Measurements from ENCODE around the gene FNTB. TPM values are rescaled to one million over a fixed set of nuclear protein-coding genes. Genes with fewer than 3 reads are reported as not detected.

Gene FNTB
- total and polyA plus RNA-seq, 2 of the 13 experiments (the other 11 are each of a cell fraction or from before 2014, with no cell fraction given): 23.6 to 28.5 TPM

- no peak for TF ChIP-seq ATRX (CRISPR knock-in tag; IDR thresholded peaks at IDR 0.05; ENCODE audit: borderline replicate concordance)
- TF ChIP-seq ZBTB25 (CRISPR knock-in tag; IDR thresholded peaks at IDR 0.05): peak; percentile 73; the same call in 1 of the 2 replicates
- no peak for TF ChIP-seq MBD4 (IDR thresholded peaks at IDR 0.05; ENCODE audit: borderline replicate concordance, low read length)
- TF ChIP-seq KAT8 (CRISPR knock-in tag; IDR thresholded peaks at IDR 0.05): peak; percentile 62; the same call in 1 of the 2 replicates
- no peak for TF ChIP-seq ARID3A (IDR thresholded peaks at IDR 0.05; ENCODE audit: low read depth, low read length)
- TF ChIP-seq ZNF878 (CRISPR knock-in tag; IDR thresholded peaks at IDR 0.05): peak; percentile 80
- no peak for TF ChIP-seq ZNF598 (CRISPR knock-in tag; IDR thresholded peaks at IDR 0.05; ENCODE audit: borderline replicate concordance)
- no peak for TF ChIP-seq ZNF225 (CRISPR knock-in tag; IDR thresholded peaks at IDR 0.05)
- TF ChIP-seq MLLT10 (CRISPR knock-in tag; IDR thresholded peaks at IDR 0.05): no peak
- no peak for TF ChIP-seq ZBTB44 (CRISPR knock-in tag; IDR thresholded peaks at IDR 0.05)
- TF ChIP-seq ZNF615 (CRISPR knock-in tag; IDR thresholded peaks at IDR 0.05; ENCODE audit: borderline replicate concordance): no peak
- no peak for TF ChIP-seq NFKB2 (CRISPR knock-in tag; IDR thresholded peaks at IDR 0.05; ENCODE audit: borderline replicate concordance)
- TF ChIP-seq ZNF333 (CRISPR knock-in tag; IDR thresholded peaks at IDR 0.05; ENCODE audit: borderline replicate concordance): peak; percentile 46; the same call in 1 of the 2 replicates
- peak; percentile 61 for TF ChIP-seq ELF1 (CRISPR knock-in tag; IDR thresholded peaks at IDR 0.05)
- TF ChIP-seq SRF (IDR thresholded peaks at IDR 0.05; ENCODE audit: low read depth, low read length): no peak
- TF ChIP-seq ZNF782 (CRISPR knock-in tag; IDR thresholded peaks at IDR 0.05; ENCODE audit: borderline replicate concordance): 0 out of 2 replicates have a peak, but pooled peaks have one; percentile 1
- TF ChIP-seq HNF4A (CRISPR knock-in tag; IDR thresholded peaks at IDR 0.05): no peak
- TF ChIP-seq TFDP2 (CRISPR knock-in tag; IDR thresholded peaks at IDR 0.05): peak; percentile 65; the same call in 1 of the 2 replicates
- TF ChIP-seq ERF (CRISPR knock-in tag; IDR thresholded peaks at IDR 0.05): no peak
- TF ChIP-seq ZNF256 (CRISPR knock-in tag; conservative IDR thresholded peaks at IDR 0.05): no peak
- TF ChIP-seq NR2F6 (IDR thresholded peaks at IDR 0.05): no peak
- no peak for TF ChIP-seq NR2F6 (CRISPR knock-in tag; IDR thresholded peaks at IDR 0.05)
- no peak for TF ChIP-seq SOX6 (IDR thresholded peaks at IDR 0.05)
- TF ChIP-seq SOX6 (CRISPR knock-in tag; IDR thresholded peaks at IDR 0.05): peak; percentile 30; the same call in 1 of the 2 replicates
- no peak for TF ChIP-seq RFX3 (CRISPR knock-in tag; IDR thresholded peaks at IDR 0.05)
- TF ChIP-seq NFIC (IDR thresholded peaks at IDR 0.05; ENCODE audit: low read length): no peak
- peak; percentile 50; the same call in 1 of the 2 replicates for TF ChIP-seq ZNF788 (CRISPR knock-in tag; IDR thresholded peaks at IDR 0.05; ENCODE audit: borderline replicate concordance)
- no peak for TF ChIP-seq ZNF644 (CRISPR knock-in tag; IDR thresholded peaks at IDR 0.05; ENCODE audit: low read depth)
Measured at GRCh38 chr14:65102441-65103149, 115.9 kb downstream of the FNTB start, which contains the start of gene MAX (continued).
